CD4-positive, alpha-beta T cell (primary cell): ENCODE measurements around the gene YDJC. TPM values are rescaled to one million over a fixed set of nuclear protein-coding genes. Genes with fewer than 3 reads are reported as not detected.
A peak's percentile ranks its signal among the peaks of the same experiment; 100 is the strongest.

Experiments used
- ATAC-seq: fragments of 200-7000 bp; cut with Tn5 transposase; one replicate; pipeline ENCODE4 v1.10.0; 2022; ENCODE audit warnings: mild to moderate bottlenecking; ENCODE audit not compliant: poor library complexity
- CTCF ChIA-PET: fragments of 350-600 bp; sonication (Branson Sonifier 250); formaldehyde crosslinking; loops from one replicate; lab custom pipeline; 2021; ENCODE audit warnings: antibody characterized with exemption, inconsistent platforms; lab: Charles Lee
- POLR2A ChIA-PET: fragments of 350-600 bp; sonication (Branson Sonifier 250); formaldehyde crosslinking; loops from one replicate; lab custom pipeline; 2021; ENCODE audit warnings: antibody characterized with exemption, inconsistent platforms; lab: Charles Lee
- DNase-seq, 14 experiments: peaks; one replicate each; pipeline ENCODE4 v3.0.0-alpha.2; 2013 to 2020; ENCODE audit warnings: mixed read lengths in 2 of 14
- H3K27ac ChIP-seq, 2 donors: one replicate each; pipeline versions ENCODE4 v1.5.1 to v1.7.0; 2013; ENCODE audit warnings: low read length in 2 of 2, low read depth in 1 of 2, mild to moderate bottlenecking in 1 of 2
- H3K27me3 ChIP-seq, 2 experiments: 1 replicate in 1 of 2; 2 replicates in 1 of 2; pipeline versions ENCODE4 v1.6.1 to v1.7.0; 2013; ENCODE audit warnings: low read length in 2 of 2, control low read depth in 1 of 2, mild to moderate bottlenecking in 1 of 2, moderate library complexity in 1 of 2; ENCODE audit not compliant: insufficient read depth in 2 of 2, control insufficient read depth in 1 of 2
- H3K36me3 ChIP-seq: one replicate; pipeline ENCODE4 v1.6.1; 2013; ENCODE audit warnings: low read length, control low read depth; ENCODE audit not compliant: insufficient read depth
- H3K4me1 ChIP-seq: one replicate; pipeline ENCODE4 v1.6.1; 2013; ENCODE audit warnings: low read length, control low read depth; ENCODE audit not compliant: insufficient read depth
- H3K4me3 ChIP-seq: one replicate; pipeline ENCODE4 v1.5.1; 2013; ENCODE audit warnings: mild to moderate bottlenecking, low read length, moderate library complexity
- H3K9me3 ChIP-seq, 2 experiments: 1 replicate in 1 of 2; 2 replicates in 1 of 2; pipeline versions ENCODE4 v1.6.1 to v1.7.0; 2013; ENCODE audit warnings: low read length in 2 of 2, mild to moderate bottlenecking in 2 of 2, control low read depth in 1 of 2, moderate library complexity in 1 of 2; ENCODE audit not compliant: control insufficient read depth in 1 of 2, insufficient read depth in 1 of 2
- H3K27ac Mint-ChIP-seq: one replicate; pipeline ENCODE4 v1.8.0; 2020; ENCODE audit warnings: mixed read lengths
- H3K27me3 Mint-ChIP-seq: one replicate; pipeline ENCODE4 v1.8.0; 2021; ENCODE audit warnings: mixed read lengths
- H3K36me3 Mint-ChIP-seq: one replicate; pipeline ENCODE4 v1.8.0; 2021; ENCODE audit warnings: low read depth, mixed read lengths
- H3K4me1 Mint-ChIP-seq: one replicate; pipeline ENCODE4 v1.8.0; 2021; ENCODE audit warnings: low read depth, mixed read lengths
- H3K4me3 Mint-ChIP-seq: one replicate; pipeline ENCODE4 v1.8.0; 2020; ENCODE audit warnings: mild to moderate bottlenecking, mixed read lengths
- H3K9me3 Mint-ChIP-seq: one replicate; pipeline ENCODE4 v1.8.0; 2020; ENCODE audit warnings: mixed read lengths
- CTCF ChIP-seq: fragments of 200-600 bp; IDR thresholded peaks from one replicate; pipeline ENCODE4 v1.8.0; 2022; ENCODE audit warnings: antibody characterized with exemption, mild to moderate bottlenecking
- intact Hi-C, 2 experiments: fragments of 100-400 bp; cut with DNase I in 1 of 2; cut with micrococcal nuclease in 1 of 2; formaldehyde crosslinking; loops; one replicate each; pipeline versions ENCODE4 v1.15.1 to v1.9.0; 2023 to 2025; cut with DNase I, micrococcal nuclease
- total RNA-seq, 174 experiments: library from RNA in 2 of 174; stranded (reverse) in 2 of 174; gene quantifications; one replicate each; pipeline ENCODE4 v1.2.3 and lab custom pipeline; 2021 to 2026

YDJC gene
- total RNA-seq, 2 experiments from 2014 or later = 23.9 to 25.2 TPM

GRCh38 chr22:21642584-21643448, 13.0 kb upstream of the YDJC start:
- TF ChIP-seq CTCF = peak; percentile 75
- Histone ChIP-seq H3K4me1 (peaks cover 35% of the 10 kb centered on the region), H3K4me3 (peak overlapping the region; percentile 87), H3K36me3 (peaks cover 9% of the 10 kb centered on the region), H3K27me3 (no peaks in the 10 kb centered on the region), H3K9me3 (no peaks in the 10 kb centered on the region), H3K27ac (peak overlapping the region; percentile 52 to 67)
- Mint-ChIP-seq H3K27ac (peak overlapping the region; percentile 42), H3K27me3 (no peaks in the 10 kb centered on the region), H3K4me3 (peak overlapping the region; percentile 73), H3K4me1 (peaks cover 33% of the 10 kb centered on the region), H3K9me3 (no peaks in the 10 kb centered on the region), H3K36me3 (peaks cover 22% of the 10 kb centered on the region)
- ChIA-PET CTCF (interaction anchor here (0.7 to 4.0 kb wide), 19 partner anchors 9 to 726 kb away, joined by 3 to 89 read pairs (median 4); partner anchors contain the start of genes CCDC116, CRKL, PPIL2 and YDJC), POLR2A (interaction anchor here (0.8 to 3.5 kb wide), 14 partner anchors 9 to 641 kb away, joined by 3 to 140 read pairs (median 6); partner anchors contain the start of genes CCDC116, PPIL2, THAP7 and UBE2L3)
- intact Hi-C loops = loop anchor here (1.0 to 10.0 kb wide), 6 partner anchors 13 to 788 kb away; partner anchors contain the start of genes PI4KA (in 1 of the 2), SNAP29 (in 1 of the 2), THAP7 (in 1 of the 2) and UBE2L3 (in 1 of the 2)
- no peak for ATAC-seq
- peak; percentile 32 to 77 (median 50) for DNase-seq

- POLR2A ChIA-PET = interaction anchor here (1.0 to 3.5 kb wide), 13 partner anchors 9 to 640 kb away, joined by 3 to 140 read pairs (median 7); partner anchors contain the start of genes CCDC116, PPIL2, THAP7 and UBE2L3
- Histone ChIP-seq H3K4me3 (peak within 1 kb of the TSS; percentile 87), H3K27me3 (no peaks in the 10 kb centered on the region), H3K4me1 (peaks cover 32% of the 10 kb centered on the region), H3K9me3 (no peaks in the 10 kb centered on the region), H3K27ac (peak within 1 kb of the TSS; percentile 52 to 67), H3K36me3 (peaks cover 4% of the 10 kb centered on the region)
- Mint-ChIP-seq H3K27me3 (no peaks in the 10 kb centered on the region), H3K36me3 (peaks cover 21% of the 10 kb centered on the region), H3K4me3 (peak within 1 kb of the TSS; percentile 73), H3K27ac (peak within 1 kb of the TSS; percentile 42), H3K4me1 (peaks cover 32% of the 10 kb centered on the region), H3K9me3 (no peaks in the 10 kb centered on the region)
- CTCF ChIA-PET = interaction anchor here (0.7 to 4.0 kb wide), 15 partner anchors 9 to 725 kb away, joined by 3 to 89 read pairs (median 4); partner anchors contain the start of genes CCDC116, CRKL, PPIL2 and YDJC
- intact Hi-C loops = loop anchor here (1.0 to 10.0 kb wide), 6 partner anchors 12 to 787 kb away; partner anchors contain the start of genes PI4KA (in 1 of the 2), SNAP29 (in 1 of the 2), THAP7 (in 1 of the 2) and UBE2L3 (in 1 of the 2)
- TF ChIP-seq CTCF = no peak
- peak; percentile 94 to 99 (median 97) for DNase-seq
- peak; percentile 96 for ATAC-seq
These were observed 12.2 kb upstream of the YDJC start, which contains the start of gene SDF2L1 for GRCh38 chr22:21641789-21642583. Gene SDF2L1 (plus strand): TSS chr22:21642302. CDS start chr22:21642337, 35 bp downstream.
